HCT116 (cell line): ENCODE data around the gene BANF1. TPM values are rescaled to one million over a fixed set of nuclear protein-coding genes. Genes with fewer than 3 reads are reported as not detected.

Source experiments
- ATAC-seq: fragments of 200-7000 bp; cut with Tn5 transposase; 2 replicates; pipeline ENCODE4 v1.9.1; 2020; ENCODE audit warnings: mild to moderate bottlenecking, moderate library complexity
- BruUV-seq: library from RNA; stranded (reverse); fragments of 400-500 nt; replicated peaks from 2 replicates; lab custom pipeline; 2021; lab: Mats Ljungman, UMichigan
- CTCF ChIA-PET: fragments of 300-600 bp; sonication (Branson Sonifier 250); formaldehyde crosslinking; loops from one replicate; lab custom pipeline; 2021; ENCODE audit warnings: antibody characterized with exemption; lab: Charles Lee
- POLR2A ChIA-PET: fragments of 300-600, 350-600 bp; sonication (Branson Sonifier 250); formaldehyde crosslinking; loops from one replicate; lab custom pipeline; 2021; ENCODE audit warnings: antibody characterized with exemption; lab: Charles Lee
- RAD21 ChIA-PET, 2 experiments: fragments of 300-600 bp; sonication (Branson Sonifier 250); formaldehyde crosslinking; loops; one replicate each; lab custom pipeline; 2023; ENCODE audit warnings: low total read pairs in 2 of 2; ENCODE audit not compliant: uncharacterized antibody in 2 of 2, unreplicated experiment in 2 of 2, low non-redundant PET in 1 of 2; lab: Charles Lee
- DNase-seq: peaks from one replicate; pipeline ENCODE4 v3.0.0-alpha.2; 2010; ENCODE audit warnings: low read depth, low spot score
- H2AFZ ChIP-seq: fragments of 200-600 bp; shearing (Covaris generic), sonication (generic); 2 replicates; pipeline ENCODE4 v1.6.1; 2017; ENCODE audit warnings: low read depth, mixed run types, mixed read lengths, antibody characterized with exemption, low read length; ENCODE audit not compliant: poor library complexity, severe bottlenecking
- H3K27ac ChIP-seq: 2 replicates; pipeline ENCODE4 v1.5.1; 2012; ENCODE audit warnings: low read depth, low read length
- H3K27me3 ChIP-seq: fragments of 200-600 bp; sonication (generic); 2 replicates; pipeline ENCODE4 v1.6.1; 2016; ENCODE audit warnings: mixed run types, low read length, mixed read lengths; ENCODE audit not compliant: insufficient read depth
- H3K36me3 ChIP-seq, 2 experiments: fragments of 200-500 bp in 1 of 2; fragments of 200-600 bp in 1 of 2; sonication (Bioruptor generic) in 1 of 2; sonication (generic) in 1 of 2; 2 replicates each; pipeline versions ENCODE4 v1.5.1 to v1.6.1; 2014 to 2016; ENCODE audit warnings: low read length in 2 of 2, inconsistent platforms in 1 of 2, mixed read lengths in 1 of 2, mixed run types in 1 of 2; ENCODE audit not compliant: insufficient read depth in 2 of 2, control insufficient read depth in 1 of 2
- H3K4me1 ChIP-seq, 2 experiments: fragments of 200-600 bp in 1 of 2; sonication (generic) in 1 of 2; 2 replicates each; pipeline versions ENCODE4 v1.5.1 to v1.6.1; 2012 to 2017; ENCODE audit warnings: low read length in 2 of 2, inconsistent platforms in 1 of 2, mild to moderate bottlenecking in 1 of 2, mixed read lengths in 1 of 2, mixed run types in 1 of 2, moderate library complexity in 1 of 2; ENCODE audit not compliant: insufficient read depth in 2 of 2, control insufficient read depth in 1 of 2
- H3K4me2 ChIP-seq: fragments of 200-600 bp; sonication (generic); 2 replicates; pipeline ENCODE4 v1.6.1; 2017; ENCODE audit warnings: mixed run types, low read length, mixed read lengths
- H3K4me3 ChIP-seq, 2 experiments: fragments of 200-600 bp in 1 of 2; sonication (generic) in 1 of 2; replicated peaks in 1 of 2; 2 replicates each; pipeline ENCODE4 v1.5.1; 2011 to 2016; ENCODE audit warnings: low read length in 2 of 2, control low read depth in 1 of 2, low read depth in 1 of 2, mild to moderate bottlenecking in 1 of 2, mixed read lengths in 1 of 2, mixed run types in 1 of 2
- H3K79me2 ChIP-seq: fragments of 200-600 bp; sonication (generic); 2 replicates; pipeline ENCODE4 v1.6.1; 2017; ENCODE audit warnings: mild to moderate bottlenecking, mixed run types, low read length, moderate library complexity, mixed read lengths; ENCODE audit not compliant: insufficient read depth
- H3K9ac ChIP-seq: fragments of 200-600 bp; sonication (generic); 2 replicates; pipeline ENCODE4 v1.6.1; 2016; ENCODE audit warnings: low read length, mixed read lengths
- H3K9me2 ChIP-seq: fragments of 200-600 bp; sonication (generic), shearing (Covaris generic); 2 replicates; pipeline ENCODE4 v1.6.1; 2017; ENCODE audit warnings: mixed run types, mild to moderate bottlenecking, moderate library complexity; ENCODE audit not compliant: insufficient read depth
- H3K9me3 ChIP-seq, 2 experiments: fragments of 200-500 bp in 1 of 2; fragments of 200-600 bp in 1 of 2; sonication (Bioruptor generic) in 1 of 2; sonication (generic) in 1 of 2; 2 replicates each; pipeline ENCODE4 v1.6.1; 2014 to 2017; ENCODE audit warnings: low read length in 2 of 2, mixed read lengths in 2 of 2, inconsistent platforms in 1 of 2, low read depth in 1 of 2, mild to moderate bottlenecking in 1 of 2, mixed run types in 1 of 2, moderate library complexity in 1 of 2; ENCODE audit not compliant: control insufficient read depth in 1 of 2, insufficient read depth in 1 of 2
- H4K20me1 ChIP-seq: fragments of 200-600 bp; sonication (generic), shearing (Covaris generic); 2 replicates; pipeline ENCODE4 v1.6.1; 2017; ENCODE audit warnings: mixed run types, mild to moderate bottlenecking, moderate library complexity; ENCODE audit not compliant: insufficient read depth
- ATF3 ChIP-seq: IDR thresholded peaks from 2 replicates; pipeline ENCODE4 v1.6.1; 2012
- CEBPB ChIP-seq: IDR thresholded peaks from 2 replicates; pipeline ENCODE4 v1.6.1; 2012; ENCODE audit warnings: low read depth
- EGR1 ChIP-seq: IDR thresholded peaks from 2 replicates; pipeline ENCODE4 v1.6.1; 2012; ENCODE audit warnings: low read depth
- JUND ChIP-seq: IDR thresholded peaks from 2 replicates; pipeline ENCODE4 v1.6.1; 2012
- POLR2AphosphoS5 ChIP-seq: IDR thresholded peaks from 2 replicates; pipeline ENCODE4 v1.6.1; 2011; ENCODE audit warnings: mild to moderate bottlenecking, low read depth, low read length, moderate library complexity
- RAD21 ChIP-seq: IDR thresholded peaks from 2 replicates; pipeline ENCODE4 v1.6.1; 2012; ENCODE audit warnings: low read depth, mild to moderate bottlenecking
- REST ChIP-seq: IDR thresholded peaks from 2 replicates; pipeline ENCODE4 v1.6.1; 2012; ENCODE audit warnings: low read depth
- SP1 ChIP-seq: IDR thresholded peaks from 2 replicates; pipeline ENCODE4 v1.6.1; 2012; ENCODE audit warnings: low read depth
- TCF7L2 ChIP-seq: IDR thresholded peaks from 2 replicates; pipeline ENCODE4 v1.7.0; 2011; ENCODE audit warnings: borderline replicate concordance, inconsistent platforms; ENCODE audit not compliant: insufficient read depth, insufficient read length; ENCODE audit errors: extremely low read depth
- intact Hi-C: fragments of 100-400 bp; cut with micrococcal nuclease; formaldehyde crosslinking; loops from 2 replicates; pipeline ENCODE4 v1.10.0; 2022
- total RNA-seq: library from RNA; stranded (reverse); gene quantifications from one replicate; pipeline ENCODE4 v1.2.1, GENCODE V29; 2021; ENCODE audit not compliant: unreplicated experiment

The BANF1 gene
- total RNA-seq, 1 experiment from 2014 or later, result 356 TPM

GRCh38 chr11:66046901-66047300 lies 44.6 kb downstream of the BANF1 start:
- H3K9me2 ChIP-seq, result no peaks in the 10 kb centered on the region
- no peaks in the 10 kb centered on the region for H4K20me1 ChIP-seq
- ATAC-seq (no peak), DNase-seq (no peak)
- RAD21 ChIA-PET, result no interaction called here
- H3K4me1 ChIP-seq, result peaks cover 16 to 23% of the 10 kb centered on the region in 2 experiments
- no TSS peak for BruUV-seq
- POLR2A ChIA-PET, result no interaction called here
- intact Hi-C loops, result no loop called here
- H3K9ac ChIP-seq, result no peak overlapping the region
- no peak overlapping the region for H3K4me2 ChIP-seq
- H2AFZ ChIP-seq, result no peak overlapping the region
- no peaks in the 10 kb centered on the region for H3K9me3 ChIP-seq
- CTCF ChIA-PET, result no interaction called here
- H3K4me3 ChIP-seq, result no peak overlapping the region
- TF ChIP-seq ATF3 (no peak), EGR1 (no peak), TCF7L2 (no peak), RAD21 (no peak), SP1 (no peak), REST (no peak), POLR2AphosphoS5 (no peak), JUND (no peak), CEBPB (no peak)
- H3K36me3 ChIP-seq, result no peaks in the 10 kb centered on the region
- H3K27ac ChIP-seq, result no peak overlapping the region
- no peaks in the 10 kb centered on the region for H3K27me3 ChIP-seq
- H3K79me2 ChIP-seq, result no peaks in the 10 kb centered on the region
